ENCODE data around the gene AGBL2. TPM values are rescaled to one million over a fixed set of nuclear protein-coding genes. Genes with fewer than 3 reads are reported as not detected.

AGBL2 gene
- total RNA-seq, 1 experiment from 2014 or later, result 0.04 TPM

- peaks cover 69% of the 10 kb centered on the region for H3K36me3 ChIP-seq
Observed at GRCh38 chr11:47626234-47626633, 88.9 kb downstream of the AGBL2 start.

GRCh38 chr11:47620836-47621378, 94.3 kb downstream of the AGBL2 start:
- Histone ChIP-seq H3K4me3 (no peak overlapping the region), H3K9me3 (replicated peaks) (no peaks in the 10 kb centered on the region), H3K36me3 (peaks cover 40% of the 10 kb centered on the region), H3K4me1 (no peaks in the 10 kb centered on the region), H3K27ac (no peak overlapping the region), H3K27me3 (no peaks in the 10 kb centered on the region)
- no peak for DNase-seq

More at GRCh38 chr11:47626234-47626633, 88.9 kb downstream of the AGBL2 start:
- no peaks in the 10 kb centered on the region for H3K27me3 ChIP-seq
- H3K27ac ChIP-seq, result no peak overlapping the region
- H3K4me3 ChIP-seq, result no peak overlapping the region
- no peaks in the 10 kb centered on the region for H3K9me3 ChIP-seq (replicated peaks)
- DNase-seq, result no peak
- no peaks in the 10 kb centered on the region for H3K4me1 ChIP-seq

GRCh38 chr11:47617417-47617809, 97.8 kb downstream of the AGBL2 start:
- H3K27ac ChIP-seq, result no peak overlapping the region
- H3K9me3 ChIP-seq (replicated peaks), result no peaks in the 10 kb centered on the region
- H3K4me3 ChIP-seq, result no peak overlapping the region
- no peak for DNase-seq
- H3K27me3 ChIP-seq, result no peaks in the 10 kb centered on the region
- no peaks in the 10 kb centered on the region for H3K4me1 ChIP-seq
- H3K36me3 ChIP-seq, result peaks cover 14% of the 10 kb centered on the region

- no peaks in the 10 kb centered on the region for H3K4me1 ChIP-seq
- DNase-seq, result peak; percentile 47 to 66
- no peaks in the 10 kb centered on the region for H3K9me3 ChIP-seq (replicated peaks)
- peaks cover 9% of the 10 kb centered on the region for H3K36me3 ChIP-seq
- H3K27me3 ChIP-seq, result no peaks in the 10 kb centered on the region
- H3K4me3 ChIP-seq, result no peak overlapping the region
- H3K27ac ChIP-seq, result no peak overlapping the region
Observed at GRCh38 chr11:47616726-47617416, 98.3 kb downstream of the AGBL2 start.

GRCh38 chr11:47615249-47615648, 99.9 kb downstream of the AGBL2 start:
- H3K9me3 ChIP-seq (replicated peaks), result no peaks in the 10 kb centered on the region
- no peak for DNase-seq
- no peaks in the 10 kb centered on the region for H3K4me1 ChIP-seq
- H3K36me3 ChIP-seq, result peaks cover 8% of the 10 kb centered on the region
- no peak overlapping the region for H3K4me3 ChIP-seq
- H3K27ac ChIP-seq, result no peak overlapping the region
- H3K27me3 ChIP-seq, result no peaks in the 10 kb centered on the region

- Histone ChIP-seq H3K9me3 (replicated peaks) (no peaks in the 10 kb centered on the region), H3K27ac (no peak overlapping the region), H3K36me3 (no peaks in the 10 kb centered on the region; the same call in 1 of the 2 replicates), H3K4me3 (no peak overlapping the region), H3K4me1 (no peaks in the 10 kb centered on the region), H3K27me3 (no peaks in the 10 kb centered on the region)
- no peak for DNase-seq
Observed at GRCh38 chr11:47611348-47611794, 103.8 kb downstream of the AGBL2 start.

GRCh38 chr11:47609675-47610074, 105.5 kb downstream of the AGBL2 start:
- H3K36me3 ChIP-seq, result no peaks in the 10 kb centered on the region

More at GRCh38 chr11:47609675-47610074, 105.5 kb downstream of the AGBL2 start:
- Histone ChIP-seq H3K27me3 (no peaks in the 10 kb centered on the region), H3K4me3 (no peak overlapping the region), H3K4me1 (no peaks in the 10 kb centered on the region), H3K9me3 (replicated peaks) (no peaks in the 10 kb centered on the region), H3K27ac (no peak overlapping the region)
- DNase-seq, result no peak

Other genes starting within 250 kb of the AGBL2 start
- gene CELF1, start 162.2 kb downstream of the AGBL2 start, total RNA-seq (2014; rRNA removed; shearing (Covaris generic)), result 107 and 108 TPM in 2 replicates
- 47.9 and 53.3 TPM in 2 replicates for gene PTPMT1, start 149.8 kb downstream of the AGBL2 start, total RNA-seq (2014; rRNA removed; shearing (Covaris generic))
- gene KBTBD4, start 136.4 kb downstream of the AGBL2 start, total RNA-seq (2014; rRNA removed; shearing (Covaris generic)), result 19.3 and 22.1 TPM in 2 replicates
- gene NDUFS3, start 136.3 kb downstream of the AGBL2 start, total RNA-seq (2014; rRNA removed; shearing (Covaris generic)), result 118 and 135 TPM in 2 replicates
- 0.16 and 0.43 TPM in 2 replicates for gene FAM180B, start 128.7 kb downstream of the AGBL2 start, total RNA-seq (2014; rRNA removed; shearing (Covaris generic))
- gene C1QTNF4, start 121.0 kb downstream of the AGBL2 start, total RNA-seq (2014; rRNA removed; shearing (Covaris generic)), result not detected in 2 replicates
- 119 TPM in 2 replicates for gene MTCH2, start 72.8 kb downstream of the AGBL2 start, total RNA-seq (2014; rRNA removed; shearing (Covaris generic))
- 72.0 and 90.0 TPM in 2 replicates for gene FNBP4, start 52.0 kb upstream of the AGBL2 start, total RNA-seq (2014; rRNA removed; shearing (Covaris generic))
- 65.4 and 74.1 TPM in 2 replicates for gene NUP160, start 133.0 kb upstream of the AGBL2 start, total RNA-seq (2014; rRNA removed; shearing (Covaris generic))

Measured in SJCRH30 (cell line).